HG03520 (cell line): ENCODE measurements around the gene CKB.

Experiments
- ATAC-seq: cut with Tn5 transposase; IDR thresholded peaks from one replicate; pipeline ENCODE4 v1.9.1; 2021; ENCODE audit warnings: mild to moderate bottlenecking, moderate library complexity; ENCODE audit not compliant: unreplicated experiment

The CKB gene

GRCh38 chr14:103550451-103551337 is 28.1 kb upstream of the CKB start:
- no peak for ATAC-seq

GRCh38 chr14:103549361-103550311 is 27.0 kb upstream of the CKB start:
- no peak for ATAC-seq

DNA sequence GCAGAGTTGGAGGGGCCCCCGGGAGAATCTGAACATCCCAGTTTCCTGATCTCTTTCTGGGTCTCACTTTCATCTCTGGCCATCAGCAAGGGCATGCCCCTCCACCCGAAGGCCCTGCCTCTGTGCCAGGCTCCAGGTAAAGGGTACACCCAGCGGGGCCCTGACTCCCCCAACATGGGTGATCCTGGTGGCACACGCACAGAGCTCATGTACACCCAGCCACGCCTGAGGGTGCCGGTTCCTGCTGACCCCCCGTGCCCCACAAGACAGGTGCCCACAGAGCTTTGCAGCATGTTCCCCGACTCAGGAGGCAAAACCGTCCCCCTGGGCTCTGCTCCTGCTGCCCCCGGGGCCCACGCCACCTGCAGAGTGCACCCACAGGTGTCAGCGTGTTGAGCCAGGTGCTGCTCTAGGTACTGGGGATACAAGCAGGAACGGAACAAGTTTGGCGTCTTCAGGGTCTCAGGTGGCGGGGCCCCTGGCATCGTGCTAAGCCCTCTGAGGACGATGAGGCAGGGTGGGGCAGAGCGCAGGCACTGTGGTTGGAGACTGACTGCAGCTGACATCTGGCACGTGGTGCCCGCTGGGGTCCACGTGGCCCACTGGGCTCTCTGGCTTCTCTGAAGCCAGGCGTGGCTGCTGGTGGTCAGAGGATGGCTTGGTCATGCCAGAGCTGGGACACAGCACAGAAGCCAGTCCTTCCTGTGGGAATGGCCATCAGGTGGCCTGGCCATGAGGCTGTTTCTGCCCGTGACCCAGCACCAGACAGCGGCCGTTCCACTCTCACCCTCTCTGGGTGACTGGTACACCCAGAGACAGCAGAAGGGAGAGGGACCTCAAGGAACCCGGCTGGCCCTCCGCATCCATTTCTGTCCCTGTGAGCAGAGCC is 26.1 kb upstream of the CKB start:
- ATAC-seq = no peak

DNA sequence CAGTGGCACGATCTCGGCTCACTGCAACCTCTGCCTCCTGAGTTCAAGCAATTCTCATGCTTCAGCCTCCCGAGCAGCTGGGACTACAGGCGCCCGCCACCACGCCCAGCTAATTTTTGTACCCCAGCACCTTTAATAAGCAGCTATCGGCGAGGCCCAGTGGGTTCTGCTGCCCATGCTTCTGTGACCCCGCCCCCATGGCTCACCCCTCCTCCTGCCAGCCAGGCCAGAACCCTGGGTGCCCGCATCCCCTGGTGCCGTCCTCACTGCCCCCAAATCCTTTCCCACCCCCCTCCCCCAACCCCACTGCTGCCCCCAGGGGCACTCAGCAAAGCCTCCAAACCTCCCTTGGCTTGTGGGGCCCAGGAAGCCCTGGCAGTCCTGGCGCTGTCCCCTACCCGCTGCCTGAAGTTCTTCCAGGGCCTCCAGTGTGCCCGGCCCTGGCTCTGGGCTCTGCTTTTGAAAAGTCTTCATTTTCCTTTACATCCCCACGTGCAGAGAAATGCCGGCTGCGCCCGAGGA is 25.4 kb upstream of the CKB start:
- no peak for ATAC-seq

- no peak for ATAC-seq
These were observed 24.9 kb upstream of the CKB start for GRCh38 chr14:103547455-103547940.

DNA sequence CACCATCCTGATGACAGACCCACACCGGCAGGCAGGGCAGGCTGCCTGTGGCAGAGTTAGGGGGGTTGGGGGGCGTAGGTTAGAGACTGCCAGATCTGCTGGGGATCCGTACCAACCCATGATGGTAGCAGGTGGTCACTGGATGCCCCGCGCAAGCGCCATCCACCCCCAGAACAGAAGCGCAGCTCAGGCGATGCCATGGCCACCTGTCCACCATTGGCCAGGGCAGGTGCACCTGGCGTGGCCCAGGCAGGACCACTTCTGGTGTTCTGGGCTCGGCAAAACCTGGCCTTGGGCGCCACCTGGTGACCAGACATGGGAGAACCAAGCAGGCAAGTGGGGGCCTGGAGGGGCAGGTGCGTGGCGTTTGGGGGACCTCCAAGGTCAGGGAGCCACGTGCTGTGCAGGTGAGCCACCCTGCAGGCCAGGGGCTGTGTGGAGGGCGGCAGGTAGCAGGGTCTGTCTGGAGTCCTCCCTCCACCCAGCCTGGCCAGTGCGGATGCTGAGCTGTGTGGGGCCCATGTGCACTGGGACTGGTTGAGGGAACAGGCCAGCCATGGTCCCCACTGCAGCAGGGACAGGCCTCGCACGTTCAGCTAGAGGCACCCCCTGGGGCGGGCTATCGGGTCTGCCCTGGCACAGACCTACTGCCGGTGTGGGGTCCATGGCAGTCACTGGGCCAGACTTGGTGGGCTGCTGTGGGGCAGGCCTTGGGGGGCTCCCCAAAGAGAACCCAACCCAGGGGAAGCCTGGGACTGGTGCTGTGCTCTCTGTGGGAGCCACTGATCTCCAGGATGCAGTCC is 24.2 kb upstream of the CKB start:
- ATAC-seq = no peak

- no peak for ATAC-seq
These were observed 23.5 kb upstream of the CKB start for GRCh38 chr14:103545915-103546651.

- ATAC-seq = no peak
These were observed 22.7 kb upstream of the CKB start for GRCh38 chr14:103545219-103545914.

- ATAC-seq = no peak
These were observed 22.0 kb upstream of the CKB start for GRCh38 chr14:103544388-103545218.

DNA sequence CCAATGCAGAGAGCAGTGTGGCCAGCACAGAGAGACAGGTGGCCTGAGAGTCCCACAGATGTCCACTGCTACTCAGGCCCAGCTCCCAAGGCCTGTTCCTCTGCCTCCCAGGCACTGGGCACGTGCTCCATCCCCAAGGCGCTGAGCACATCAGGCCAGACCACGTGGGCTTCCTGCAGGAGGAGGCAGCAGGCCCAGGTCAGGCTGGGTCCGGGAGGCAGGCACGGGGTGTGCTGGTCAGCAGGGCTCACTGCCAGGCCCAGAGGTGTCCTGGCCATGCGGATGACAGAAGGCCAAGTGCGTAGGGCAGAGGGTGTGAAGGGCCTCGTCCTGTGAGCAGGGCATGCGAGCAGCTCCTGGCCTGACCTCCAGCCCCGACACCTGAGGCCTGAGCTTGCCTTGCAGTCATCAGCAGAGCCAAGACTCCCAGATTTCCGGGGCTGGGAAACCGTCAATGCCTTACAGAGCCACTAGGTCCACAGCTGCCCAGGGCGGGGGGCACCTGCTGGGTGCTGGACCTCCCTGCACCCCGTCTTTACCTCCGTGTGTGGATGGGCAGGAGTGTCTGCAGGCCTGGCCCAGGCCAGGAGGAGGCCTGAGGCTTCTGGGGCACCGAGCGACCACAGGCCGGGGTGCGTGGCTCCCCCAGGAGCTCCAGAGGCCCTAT is 21.2 kb upstream of the CKB start:
- no peak for ATAC-seq

- no peak for ATAC-seq
These were observed 20.5 kb upstream of the CKB start for GRCh38 chr14:103543140-103543539.

DNA sequence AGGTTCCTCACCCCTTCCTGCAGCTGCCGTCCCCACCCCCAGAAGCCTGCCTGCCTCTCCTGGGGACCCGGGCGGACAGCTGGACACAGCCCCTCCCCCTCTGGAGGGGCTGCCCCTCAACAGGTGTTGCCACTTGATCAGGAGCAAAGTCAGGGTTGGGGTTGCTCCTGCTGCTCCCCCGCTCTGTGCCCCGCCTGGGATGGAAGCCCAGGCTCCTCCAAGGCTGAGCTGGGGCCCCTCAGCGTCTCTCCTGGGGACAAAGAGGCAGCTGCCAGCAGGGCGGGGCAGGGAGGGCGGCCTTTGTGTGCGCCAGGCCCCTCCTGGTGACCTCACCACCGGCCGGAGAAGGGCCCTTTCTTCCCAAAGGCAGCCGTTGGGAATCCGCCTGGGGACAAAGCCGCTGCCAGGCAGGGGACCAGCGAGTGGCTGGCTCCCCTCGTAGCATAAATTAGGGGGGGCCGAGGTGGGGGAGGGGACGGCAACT is 20.0 kb upstream of the CKB start:
- ATAC-seq = no peak

GRCh38 chr14:103541709-103542604 is 19.3 kb upstream of the CKB start:
- ATAC-seq = no peak

DNA sequence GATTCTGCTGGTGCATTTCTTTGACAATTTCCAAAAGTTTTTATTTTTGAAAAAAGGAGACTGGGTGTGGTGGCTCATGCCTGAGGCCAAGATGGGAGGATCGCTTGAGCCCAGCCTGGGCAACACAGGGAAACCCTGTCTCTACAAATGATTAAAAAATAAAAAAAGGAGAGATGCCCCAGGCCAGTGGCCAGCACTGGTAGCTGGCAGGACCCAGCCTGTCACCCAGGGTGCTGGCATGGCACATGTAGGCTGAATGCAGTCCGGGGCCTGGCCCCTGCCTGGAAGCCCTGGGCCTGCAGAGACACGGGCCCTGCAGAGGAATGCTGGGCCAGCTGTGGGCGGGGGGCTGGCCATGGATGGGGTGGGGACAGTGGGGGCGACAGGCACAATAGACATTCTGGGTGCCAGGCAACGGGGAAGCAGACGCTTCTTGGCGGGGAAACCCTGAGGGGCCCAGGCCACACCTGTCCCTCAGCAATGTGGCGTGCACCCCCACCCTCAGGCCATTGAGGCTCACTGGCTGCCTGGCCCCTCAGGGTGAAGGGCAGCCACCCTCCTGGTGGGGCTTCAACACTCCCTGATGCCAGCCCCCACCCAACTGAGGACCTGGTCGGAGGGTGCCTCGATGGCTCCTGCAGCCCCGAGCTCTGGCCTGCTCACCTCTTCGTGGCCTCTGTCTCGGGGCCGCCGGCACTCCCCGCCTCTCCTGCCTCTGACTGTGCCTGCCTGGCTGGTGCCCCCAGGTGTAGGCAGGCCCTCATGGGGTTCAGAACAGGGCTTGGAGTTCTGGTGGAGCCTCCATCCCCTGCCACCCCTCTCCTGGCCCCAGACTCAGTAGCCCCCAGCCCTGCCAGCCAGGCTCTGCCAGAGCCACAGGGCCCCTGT is 18.4 kb upstream of the CKB start:
- ATAC-seq = no peak
